ENCODE data around the gene CCDC107.
A peak's percentile ranks its signal among the peaks of the same experiment; 100 is the strongest.

GRCh38 chr9:35665471-35665818 lies 7.4 kb downstream of the CCDC107 start:
- TF ChIP-seq POLR2A (IDR thresholded peaks at IDR 0.05; ENCODE audit: low read length) (peak; percentile 52), GATA1 (IDR thresholded peaks at IDR 0.05; ENCODE audit: low read depth, low read length) (no peak)
